ENCODE data around the gene RNASEL. TPM values are rescaled to one million over a fixed set of nuclear protein-coding genes. Genes with fewer than 3 reads are reported as not detected.
A peak's percentile ranks its signal among the peaks of the same experiment; 100 is the strongest.

RNASEL gene
- total RNA-seq, 1 experiment from 2014 or later, result 2.9 TPM

DNA sequence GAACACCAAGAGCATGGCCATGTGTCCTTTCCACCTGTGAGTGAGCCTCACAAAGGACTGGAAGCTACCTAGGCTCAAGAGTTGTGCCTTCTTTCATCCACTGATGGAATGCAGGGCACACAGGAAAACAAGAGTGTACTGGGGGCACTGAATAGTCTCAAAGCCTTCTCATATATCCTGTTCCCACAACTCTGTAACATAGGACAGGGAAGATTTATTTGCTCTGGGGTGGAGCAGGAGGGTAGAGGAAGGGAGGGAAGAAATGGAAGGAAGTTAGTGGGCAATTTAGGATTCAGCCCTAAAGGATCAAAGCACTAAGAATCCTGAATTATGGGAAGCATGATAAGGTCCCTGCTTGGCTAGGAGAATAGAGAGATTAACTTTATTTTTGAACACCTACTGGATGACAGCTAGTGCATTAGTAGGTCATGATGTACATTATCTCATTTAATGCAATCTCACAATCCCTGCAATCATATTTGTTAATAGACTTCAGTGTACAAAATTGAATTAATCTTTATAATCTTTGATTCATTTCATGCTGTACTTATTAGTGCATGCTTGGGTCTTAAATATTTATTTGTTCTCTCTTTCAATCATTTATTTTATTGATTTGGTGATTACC lies 42.1 kb upstream of the RNASEL start:
- no peaks in the 10 kb centered on the region for H3K27me3 ChIP-seq (replicated peaks; ENCODE audit: control insufficient read depth, insufficient read depth, low read length)
- Mint-ChIP-seq H3K9me3 (ENCODE audit: unreplicated experiment) (no peaks in the 10 kb centered on the region), H3K4me1 (ENCODE audit: low read depth, unreplicated experiment) (peaks cover 47% of the 10 kb centered on the region), H3K36me3 (ENCODE audit: insufficient read depth, unreplicated experiment) (no peaks in the 10 kb centered on the region), H3K4me3 (ENCODE audit: unreplicated experiment) (no peak overlapping the region), H3K27me3 (ENCODE audit: insufficient read depth, unreplicated experiment) (no peaks in the 10 kb centered on the region), H3K27ac (ENCODE audit: unreplicated experiment) (peak overlapping the region; percentile 25)
- intact Hi-C loops (cut with micrococcal nuclease; ENCODE audit: unreplicated experiment), result no loop called here
- H3K9me3 ChIP-seq, result no peaks in the 10 kb centered on the region
- peaks cover 16% of the 10 kb centered on the region; the same call in 1 of the 2 replicates for H3K4me1 ChIP-seq
- ChIA-PET CTCF (no interaction called here), POLR2A (no interaction called here)
- H3K4me3 ChIP-seq (ENCODE audit: low read depth, low read length), result no peak overlapping the region
- BruUV-seq (replicated peaks), result no TSS peak
- no peak for DNase-seq
- TF ChIP-seq, protein P1, sequence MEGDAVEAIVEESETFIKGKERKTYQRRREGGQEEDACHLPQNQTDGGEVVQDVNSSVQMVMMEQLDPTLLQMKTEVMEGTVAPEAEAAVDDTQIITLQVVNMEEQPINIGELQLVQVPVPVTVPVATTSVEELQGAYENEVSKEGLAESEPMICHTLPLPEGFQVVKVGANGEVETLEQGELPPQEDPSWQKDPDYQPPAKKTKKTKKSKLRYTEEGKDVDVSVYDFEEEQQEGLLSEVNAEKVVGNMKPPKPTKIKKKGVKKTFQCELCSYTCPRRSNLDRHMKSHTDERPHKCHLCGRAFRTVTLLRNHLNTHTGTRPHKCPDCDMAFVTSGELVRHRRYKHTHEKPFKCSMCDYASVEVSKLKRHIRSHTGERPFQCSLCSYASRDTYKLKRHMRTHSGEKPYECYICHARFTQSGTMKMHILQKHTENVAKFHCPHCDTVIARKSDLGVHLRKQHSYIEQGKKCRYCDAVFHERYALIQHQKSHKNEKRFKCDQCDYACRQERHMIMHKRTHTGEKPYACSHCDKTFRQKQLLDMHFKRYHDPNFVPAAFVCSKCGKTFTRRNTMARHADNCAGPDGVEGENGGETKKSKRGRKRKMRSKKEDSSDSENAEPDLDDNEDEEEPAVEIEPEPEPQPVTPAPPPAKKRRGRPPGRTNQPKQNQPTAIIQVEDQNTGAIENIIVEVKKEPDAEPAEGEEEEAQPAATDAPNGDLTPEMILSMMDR (IDR thresholded peaks at IDR 0.05; ENCODE audit: insufficient read depth in 1 of 2, low read depth in 1 of 2, low read length in 1 of 2, severe bottlenecking in 1 of 2, unreplicated experiment in 1 of 2), result no peak
- no peaks in the 10 kb centered on the region for H3K36me3 ChIP-seq (ENCODE audit: control insufficient read depth, insufficient read depth, low read length)

DNA sequence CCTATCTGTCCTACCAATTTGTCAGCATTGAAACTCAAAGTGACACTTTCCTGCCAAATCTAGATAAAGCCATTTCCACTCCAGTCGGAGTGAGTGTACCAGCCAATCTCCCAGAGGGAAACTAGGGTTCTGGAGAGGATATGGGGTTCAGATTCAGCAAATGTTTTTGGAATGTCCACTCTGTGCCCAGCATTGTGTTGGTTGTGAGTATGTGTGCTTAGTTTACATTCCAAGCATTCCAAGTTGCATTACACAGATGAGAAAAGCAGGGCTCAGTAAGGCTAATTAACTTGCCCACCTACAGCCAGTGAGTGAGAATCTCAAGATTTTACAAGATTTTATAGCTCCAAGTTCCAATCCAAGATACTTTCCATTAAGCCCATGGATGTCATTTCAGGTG lies 41.5 kb upstream of the RNASEL start:
- Mint-ChIP-seq H3K4me3 (ENCODE audit: unreplicated experiment) (no peak overlapping the region), H3K36me3 (ENCODE audit: insufficient read depth, unreplicated experiment) (no peaks in the 10 kb centered on the region), H3K27ac (ENCODE audit: unreplicated experiment) (peak overlapping the region; percentile 43), H3K9me3 (ENCODE audit: unreplicated experiment) (no peaks in the 10 kb centered on the region), H3K4me1 (ENCODE audit: low read depth, unreplicated experiment) (peaks cover 47% of the 10 kb centered on the region), H3K27me3 (ENCODE audit: insufficient read depth, unreplicated experiment) (no peaks in the 10 kb centered on the region)
- no peaks in the 10 kb centered on the region for H3K9me3 ChIP-seq
- POLR2A ChIA-PET, result no interaction called here
- no peak overlapping the region for H3K4me3 ChIP-seq (ENCODE audit: low read depth, low read length)
- H3K27me3 ChIP-seq (replicated peaks; ENCODE audit: control insufficient read depth, insufficient read depth, low read length), result no peaks in the 10 kb centered on the region
- peaks cover 16% of the 10 kb centered on the region; the same call in 1 of the 2 replicates for H3K4me1 ChIP-seq
- TF ChIP-seq, protein P1 (IDR thresholded peaks at IDR 0.05; ENCODE audit: insufficient read depth in 1 of 2, low read depth in 1 of 2, low read length in 1 of 2, severe bottlenecking in 1 of 2, unreplicated experiment in 1 of 2), result no peak
- BruUV-seq (replicated peaks), result no TSS peak
- H3K36me3 ChIP-seq (ENCODE audit: control insufficient read depth, insufficient read depth, low read length), result no peaks in the 10 kb centered on the region
- CTCF ChIA-PET, result no interaction called here
- DNase-seq, result no peak
- intact Hi-C loops (cut with micrococcal nuclease; ENCODE audit: unreplicated experiment), result no loop called here

DNA sequence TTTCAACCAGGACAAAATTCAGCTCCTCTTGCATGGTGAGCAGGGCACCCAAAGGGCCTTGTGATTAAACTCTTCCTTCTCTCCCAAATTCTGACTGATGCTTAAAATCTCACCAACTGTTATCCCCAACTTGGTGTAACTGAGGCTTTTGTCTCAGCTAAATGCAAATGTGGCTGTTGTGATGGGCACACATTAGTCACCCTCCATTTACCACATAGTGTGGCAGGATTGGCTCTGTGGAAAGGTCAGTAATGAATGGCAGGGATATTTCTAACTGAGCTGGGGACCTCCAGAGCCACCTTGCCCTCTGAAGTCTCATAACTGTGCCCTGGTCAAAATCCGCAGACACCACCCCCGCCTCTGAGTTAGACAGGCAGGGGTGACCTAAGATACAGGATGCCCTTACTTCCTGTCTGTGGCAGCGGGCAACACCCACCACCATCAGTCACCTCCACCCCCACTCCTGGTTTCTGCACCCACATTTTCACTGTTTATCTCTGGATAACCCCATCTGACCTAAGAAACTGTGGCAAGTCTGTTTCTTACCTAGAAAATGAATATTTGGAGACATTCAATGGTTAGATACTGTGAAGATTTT lies 40.5 kb upstream of the RNASEL start:
- no TSS peak for BruUV-seq (replicated peaks)
- H3K4me3 Mint-ChIP-seq (ENCODE audit: unreplicated experiment), result no peak overlapping the region
- intact Hi-C loops (cut with micrococcal nuclease; ENCODE audit: unreplicated experiment), result no loop called here
- no peak for DNase-seq
- no peaks in the 10 kb centered on the region for H3K9me3 ChIP-seq
- ChIA-PET CTCF (no interaction called here), POLR2A (no interaction called here)
- no peak overlapping the region for H3K27ac Mint-ChIP-seq (ENCODE audit: unreplicated experiment)
- H3K27me3 Mint-ChIP-seq (ENCODE audit: insufficient read depth, unreplicated experiment), result no peaks in the 10 kb centered on the region
- no peak overlapping the region for H3K4me3 ChIP-seq (ENCODE audit: low read depth, low read length)
- no peaks in the 10 kb centered on the region for H3K9me3 Mint-ChIP-seq (ENCODE audit: unreplicated experiment)
- H3K36me3 Mint-ChIP-seq (ENCODE audit: insufficient read depth, unreplicated experiment), result no peaks in the 10 kb centered on the region
- H3K27me3 ChIP-seq (replicated peaks; ENCODE audit: control insufficient read depth, insufficient read depth, low read length), result no peaks in the 10 kb centered on the region
- peaks cover 16% of the 10 kb centered on the region; the same call in 1 of the 2 replicates for H3K4me1 ChIP-seq
- TF ChIP-seq, protein P1 (IDR thresholded peaks at IDR 0.05; ENCODE audit: insufficient read depth in 1 of 2, low read depth in 1 of 2, low read length in 1 of 2, severe bottlenecking in 1 of 2, unreplicated experiment in 1 of 2), result no peak
- no peaks in the 10 kb centered on the region for H3K36me3 ChIP-seq (ENCODE audit: control insufficient read depth, insufficient read depth, low read length)
- peaks cover 47% of the 10 kb centered on the region for H3K4me1 Mint-ChIP-seq (ENCODE audit: low read depth, unreplicated experiment)
